GM12864 (cell line): ENCODE results near the gene MICAL3.

Experiments
- DNase-seq: peaks from one replicate; pipeline ENCODE4 v3.0.0-alpha.2; 2011; ENCODE audit warnings: low read depth
- H3K4me3 ChIP-seq: 2 replicates; pipeline ENCODE4 v1.5.1; 2011; ENCODE audit warnings: mild to moderate bottlenecking, low read depth, low read length, control low read depth
- TF ChIP-seq, protein P1 (sequence below): IDR thresholded peaks from 2 replicates; pipeline ENCODE4 v1.5.1; 2011; ENCODE audit warnings: low read depth, mild to moderate bottlenecking, moderate library complexity, low read length, control low read depth, inconsistent platforms; ENCODE audit errors: missing control alignments

MICAL3 gene

GRCh38 chr22:17777717-17778044 is 246.7 kb downstream of the MICAL3 start:
- peak overlapping the region; percentile 84 for H3K4me3 ChIP-seq
- TF ChIP-seq, protein P1, sequence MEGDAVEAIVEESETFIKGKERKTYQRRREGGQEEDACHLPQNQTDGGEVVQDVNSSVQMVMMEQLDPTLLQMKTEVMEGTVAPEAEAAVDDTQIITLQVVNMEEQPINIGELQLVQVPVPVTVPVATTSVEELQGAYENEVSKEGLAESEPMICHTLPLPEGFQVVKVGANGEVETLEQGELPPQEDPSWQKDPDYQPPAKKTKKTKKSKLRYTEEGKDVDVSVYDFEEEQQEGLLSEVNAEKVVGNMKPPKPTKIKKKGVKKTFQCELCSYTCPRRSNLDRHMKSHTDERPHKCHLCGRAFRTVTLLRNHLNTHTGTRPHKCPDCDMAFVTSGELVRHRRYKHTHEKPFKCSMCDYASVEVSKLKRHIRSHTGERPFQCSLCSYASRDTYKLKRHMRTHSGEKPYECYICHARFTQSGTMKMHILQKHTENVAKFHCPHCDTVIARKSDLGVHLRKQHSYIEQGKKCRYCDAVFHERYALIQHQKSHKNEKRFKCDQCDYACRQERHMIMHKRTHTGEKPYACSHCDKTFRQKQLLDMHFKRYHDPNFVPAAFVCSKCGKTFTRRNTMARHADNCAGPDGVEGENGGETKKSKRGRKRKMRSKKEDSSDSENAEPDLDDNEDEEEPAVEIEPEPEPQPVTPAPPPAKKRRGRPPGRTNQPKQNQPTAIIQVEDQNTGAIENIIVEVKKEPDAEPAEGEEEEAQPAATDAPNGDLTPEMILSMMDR: no peak
- no peak for DNase-seq

DNA sequence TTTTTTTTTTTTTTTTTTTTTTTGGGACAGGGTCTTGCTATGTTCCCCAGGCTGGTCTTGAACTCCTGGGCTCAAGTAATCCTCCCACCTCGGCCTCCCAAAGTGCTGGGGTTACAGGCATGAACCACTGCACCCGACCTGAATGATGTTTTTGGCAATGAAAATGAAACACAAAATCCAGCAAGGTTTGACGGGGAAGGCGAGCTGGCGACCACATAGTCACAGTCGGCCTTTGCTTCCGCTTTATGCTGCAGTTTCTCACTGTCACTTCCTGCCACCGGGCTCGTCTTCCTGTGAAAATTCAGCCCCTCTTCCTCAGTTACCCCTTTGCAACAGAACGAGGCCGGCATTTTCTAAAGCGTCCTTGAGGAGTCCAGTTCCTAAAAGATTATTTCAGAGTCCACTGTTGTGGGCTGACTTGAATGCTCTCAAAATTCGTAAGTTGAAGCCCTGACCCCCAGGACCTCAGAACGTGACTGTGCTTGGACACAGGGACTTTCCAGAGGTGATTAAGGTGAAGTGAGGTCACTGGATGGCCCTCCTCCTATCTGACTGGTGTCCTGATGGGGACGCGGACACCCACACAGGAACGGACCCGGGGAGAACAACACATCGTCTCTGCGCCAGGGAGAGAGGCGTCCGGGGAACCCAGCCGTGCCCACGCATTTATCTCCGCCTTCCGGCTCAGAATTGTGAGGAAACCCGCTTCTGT is 247.2 kb downstream of the MICAL3 start:
- TF ChIP-seq, protein P1: no peak
- peak overlapping the region; percentile 84 for H3K4me3 ChIP-seq
- DNase-seq: peak; percentile 93

- no peak for DNase-seq
- H3K4me3 ChIP-seq: no peak overlapping the region
- TF ChIP-seq, protein P1: no peak
Observed at GRCh38 chr22:17775781-17776465, 248.4 kb downstream of the MICAL3 start.

- no peak for DNase-seq
- H3K4me3 ChIP-seq: no peak overlapping the region; the same call in 1 of the 2 replicates
- TF ChIP-seq, protein P1: no peak
Observed at GRCh38 chr22:17774926-17775685, 249.3 kb downstream of the MICAL3 start.

DNA sequence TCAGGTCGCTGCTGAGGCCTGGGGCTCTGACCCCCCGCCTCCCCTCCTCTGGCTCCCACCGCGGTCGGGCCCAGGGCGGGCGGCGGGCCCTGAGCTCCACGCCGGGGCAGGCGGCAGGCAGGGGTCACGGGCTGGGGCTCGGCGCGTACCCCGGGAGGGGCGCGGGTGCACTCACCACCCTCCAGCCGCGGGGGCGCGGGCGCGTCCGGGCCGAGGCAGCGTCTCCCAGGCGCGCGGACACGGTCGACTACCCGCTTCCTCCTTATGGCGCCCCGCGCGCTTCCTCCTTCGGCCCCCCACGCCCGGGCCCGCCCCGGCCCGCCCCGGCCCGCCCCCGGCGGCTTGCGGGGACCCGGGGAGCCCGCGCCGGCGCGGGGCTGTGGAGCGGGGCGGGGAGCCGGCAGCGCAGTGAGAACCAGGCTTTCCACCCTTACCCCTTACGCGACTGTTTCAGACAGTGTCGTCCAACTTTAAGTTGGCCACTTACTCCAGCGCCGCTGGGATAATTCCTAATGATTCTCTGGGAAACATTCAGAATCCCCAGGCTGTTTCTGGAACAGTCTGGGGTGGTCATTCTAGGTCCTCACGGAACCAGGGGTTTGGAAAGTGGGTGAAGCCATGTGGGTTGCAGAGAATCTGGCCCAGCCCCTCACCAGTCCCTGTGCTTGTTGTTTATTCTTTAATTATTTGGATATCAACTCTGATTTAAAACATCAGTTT is 250.0 kb downstream of the MICAL3 start, which contains the start of gene BID:
BID (minus strand) TSS at position 264 of the 720 bp plus-strand sequence. CDS start 24,353 bp downstream, outside the sequence.
- DNase-seq: no peak
- H3K4me3 ChIP-seq: peak within 1 kb of the TSS; percentile 70
- TF ChIP-seq, protein P1: no peak

DNA sequence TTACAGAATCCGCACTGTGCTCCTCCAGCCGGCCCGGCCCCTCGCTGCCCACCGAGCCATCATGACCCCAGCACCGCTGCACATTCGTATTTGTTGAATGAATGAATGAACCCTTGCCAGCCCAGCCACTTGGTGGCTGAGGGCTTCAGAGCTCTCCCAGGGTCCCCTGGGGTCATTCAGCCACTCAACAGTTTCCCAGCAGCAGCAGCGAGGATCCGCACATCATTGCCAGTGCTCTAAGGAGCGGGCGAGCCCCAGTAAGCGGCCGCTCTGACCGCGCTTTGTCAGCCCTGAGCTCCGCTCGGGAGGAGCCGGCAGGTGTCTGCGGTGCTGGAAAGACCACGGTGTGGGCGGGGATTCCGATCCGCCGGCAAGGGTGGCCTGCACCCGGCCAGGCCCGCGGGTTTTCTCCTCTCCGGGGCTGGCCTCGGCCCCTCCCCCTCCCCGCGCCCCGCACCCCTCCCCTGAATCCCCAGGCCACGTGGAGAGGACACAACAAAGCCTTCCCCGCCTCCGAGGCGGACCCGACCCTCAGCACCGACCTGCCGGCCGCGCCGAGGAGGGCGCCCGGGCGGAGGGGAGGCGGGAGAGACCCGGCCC is 250.7 kb downstream of the MICAL3 start:
- H3K4me3 ChIP-seq: peak overlapping the region; percentile 70
- DNase-seq: no peak
- TF ChIP-seq, protein P1: no peak
